RWPE1 (cell line): ENCODE measurements around the gene GPX4.

Experiments
- CTCF ChIA-PET: fragments of 350-600 bp; sonication (Branson Sonifier 250); formaldehyde crosslinking; extraction: SDS; loops from one replicate; lab custom pipeline; 2021; lab: Yijun Ruan, JAX
- POLR2A ChIA-PET: fragments of 400-600 bp; formaldehyde crosslinking; extraction: SDS; loops from one replicate; lab custom pipeline; 2020; ENCODE audit warnings: antibody characterized with exemption; ENCODE audit not compliant: low non-redundant PET; lab: Yijun Ruan, JAX
- DNase-seq: peaks from one replicate; pipeline ENCODE4 v3.0.0; 2012; ENCODE audit warnings: low spot score
- H3K27ac ChIP-seq: fragments of 450-650 bp; 2 replicates; pipeline ENCODE4 v1.5.1; 2017
- CTCF ChIP-seq: fragments of 450-650 bp; conservative IDR thresholded peaks from 2 replicates; pipeline ENCODE4 v1.5.1; 2017; ENCODE audit warnings: low read depth, mild to moderate bottlenecking

The GPX4 gene

GRCh38 chr19:1147934-1148549 lies 44.2 kb downstream of the GPX4 start:
- POLR2A ChIA-PET = no interaction called here
- TF ChIP-seq CTCF = no peak
- CTCF ChIA-PET = no interaction called here

GRCh38 chr19:1149259-1150045 lies 45.7 kb downstream of the GPX4 start:
- peak overlapping the region; percentile 3; the same call in 1 of the 2 replicates for H3K27ac ChIP-seq
- ChIA-PET POLR2A (no interaction called here), CTCF (no interaction called here)
- TF ChIP-seq CTCF = no peak
- no peak for DNase-seq

More at GRCh38 chr19:1147934-1148549, 44.2 kb downstream of the GPX4 start:
- no peak for DNase-seq
- H3K27ac ChIP-seq = peak overlapping the region; percentile 52

GRCh38 chr19:1150333-1151036 lies 46.7 kb downstream of the GPX4 start:
- TF ChIP-seq CTCF = no peak
- H3K27ac ChIP-seq = peak overlapping the region; percentile 98
- no peak for DNase-seq
- ChIA-PET CTCF (no interaction called here), POLR2A (no interaction called here)

- ChIA-PET POLR2A (no interaction called here), CTCF (no interaction called here)
- no peak for TF ChIP-seq CTCF
- peak overlapping the region; percentile 98 for H3K27ac ChIP-seq
- no peak for DNase-seq
Observed at GRCh38 chr19:1151037-1151724, 47.4 kb downstream of the GPX4 start.

- ChIA-PET CTCF (interaction anchor here (0.5 to 1.4 kb wide), 2 partner anchors 16 to 92 kb away, joined by 3 to 4 read pairs; no protein-coding TSS in a partner anchor), POLR2A (no interaction called here)
- H3K27ac ChIP-seq = peak overlapping the region; percentile 98
- no peak for DNase-seq
- TF ChIP-seq CTCF = no peak
Observed at GRCh38 chr19:1151917-1152587, 48.3 kb downstream of the GPX4 start.
